ENCODE results near the gene ARRB1.
A peak's percentile ranks its signal among the peaks of the same experiment; 100 is the strongest.

The ARRB1 gene

DNA sequence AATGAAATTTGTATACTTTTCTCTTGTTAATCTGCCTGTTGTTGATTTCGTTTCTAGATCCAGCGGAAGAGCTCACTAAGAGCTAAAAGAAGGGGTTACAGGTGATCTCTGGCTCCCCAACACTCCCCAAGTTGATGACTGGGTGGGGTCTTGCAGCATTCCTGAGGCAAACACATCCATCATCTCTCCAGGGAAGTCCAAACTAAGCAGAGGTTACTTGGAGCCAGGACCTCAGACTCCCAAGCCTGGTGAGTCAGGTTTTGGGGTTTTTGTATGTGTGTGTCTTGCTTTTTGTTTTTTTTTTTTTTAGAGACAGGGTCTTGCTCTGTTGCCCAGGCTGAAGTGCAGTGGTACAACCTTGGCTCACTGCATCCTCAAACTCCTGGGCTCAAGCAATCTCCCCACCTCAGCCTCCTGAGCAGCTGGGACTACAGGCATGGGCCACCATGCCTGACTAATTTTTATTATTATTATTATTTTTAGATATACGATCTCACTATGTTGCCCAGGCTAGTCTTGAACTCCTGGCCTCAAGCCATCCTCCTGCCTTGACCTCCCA is 36.4 kb upstream of the ARRB1 start:
- H3K79me2 ChIP-seq: no peaks in the 10 kb centered on the region
- no peak overlapping the region for H3K4me2 ChIP-seq (ENCODE audit: low read length)
- no peak overlapping the region for H3K27ac ChIP-seq
- no peaks in the 10 kb centered on the region for H3K9me3 ChIP-seq (ENCODE audit: control insufficient read depth, low read length)
- no peaks in the 10 kb centered on the region for H3K27me3 ChIP-seq (ENCODE audit: control insufficient read depth, insufficient read depth, low read length)
- H3K36me3 ChIP-seq (ENCODE audit: control insufficient read depth, insufficient read depth, low read length): no peaks in the 10 kb centered on the region
- H3K9ac ChIP-seq: no peak overlapping the region
- TF ChIP-seq, protein P1, sequence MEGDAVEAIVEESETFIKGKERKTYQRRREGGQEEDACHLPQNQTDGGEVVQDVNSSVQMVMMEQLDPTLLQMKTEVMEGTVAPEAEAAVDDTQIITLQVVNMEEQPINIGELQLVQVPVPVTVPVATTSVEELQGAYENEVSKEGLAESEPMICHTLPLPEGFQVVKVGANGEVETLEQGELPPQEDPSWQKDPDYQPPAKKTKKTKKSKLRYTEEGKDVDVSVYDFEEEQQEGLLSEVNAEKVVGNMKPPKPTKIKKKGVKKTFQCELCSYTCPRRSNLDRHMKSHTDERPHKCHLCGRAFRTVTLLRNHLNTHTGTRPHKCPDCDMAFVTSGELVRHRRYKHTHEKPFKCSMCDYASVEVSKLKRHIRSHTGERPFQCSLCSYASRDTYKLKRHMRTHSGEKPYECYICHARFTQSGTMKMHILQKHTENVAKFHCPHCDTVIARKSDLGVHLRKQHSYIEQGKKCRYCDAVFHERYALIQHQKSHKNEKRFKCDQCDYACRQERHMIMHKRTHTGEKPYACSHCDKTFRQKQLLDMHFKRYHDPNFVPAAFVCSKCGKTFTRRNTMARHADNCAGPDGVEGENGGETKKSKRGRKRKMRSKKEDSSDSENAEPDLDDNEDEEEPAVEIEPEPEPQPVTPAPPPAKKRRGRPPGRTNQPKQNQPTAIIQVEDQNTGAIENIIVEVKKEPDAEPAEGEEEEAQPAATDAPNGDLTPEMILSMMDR (IDR thresholded peaks at IDR 0.05): no peak
- no peak overlapping the region for H3K4me3 ChIP-seq (ENCODE audit: low read depth, low read length)
- no peaks in the 10 kb centered on the region for H3K4me1 ChIP-seq
- H2AFZ ChIP-seq: no peak overlapping the region

DNA sequence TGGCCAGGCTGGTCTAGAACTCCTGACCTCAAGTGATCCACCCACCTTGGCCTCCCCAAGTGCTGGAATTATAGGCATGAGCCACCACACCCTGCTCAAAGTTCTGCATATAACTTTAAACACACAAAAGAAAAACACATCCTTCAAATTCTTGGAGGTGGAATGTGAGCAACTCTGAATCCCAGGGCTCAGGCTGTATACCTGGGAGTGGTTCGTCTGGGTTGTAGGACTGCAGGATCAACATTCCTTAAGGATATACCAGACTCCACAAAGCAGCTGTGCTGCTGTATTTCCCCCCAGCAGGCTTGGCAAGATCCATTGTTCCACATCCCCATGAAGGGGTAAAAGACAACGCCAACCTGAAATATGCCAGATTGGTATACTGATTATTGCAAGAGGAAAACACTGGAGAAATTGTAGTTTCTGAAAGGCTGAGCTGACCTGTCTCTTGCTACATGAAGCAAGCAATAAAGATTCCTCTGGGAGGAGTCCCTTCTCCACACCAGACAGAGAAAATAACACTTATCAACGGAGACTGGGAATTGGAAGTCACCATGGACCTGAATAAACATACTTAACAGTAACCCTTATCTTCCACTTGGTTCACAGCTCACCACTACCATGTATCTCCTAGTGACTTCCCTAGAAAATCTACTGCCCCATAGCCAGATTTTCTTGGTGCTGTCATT is 35.6 kb upstream of the ARRB1 start:
- no peak overlapping the region for H3K9ac ChIP-seq

DNA sequence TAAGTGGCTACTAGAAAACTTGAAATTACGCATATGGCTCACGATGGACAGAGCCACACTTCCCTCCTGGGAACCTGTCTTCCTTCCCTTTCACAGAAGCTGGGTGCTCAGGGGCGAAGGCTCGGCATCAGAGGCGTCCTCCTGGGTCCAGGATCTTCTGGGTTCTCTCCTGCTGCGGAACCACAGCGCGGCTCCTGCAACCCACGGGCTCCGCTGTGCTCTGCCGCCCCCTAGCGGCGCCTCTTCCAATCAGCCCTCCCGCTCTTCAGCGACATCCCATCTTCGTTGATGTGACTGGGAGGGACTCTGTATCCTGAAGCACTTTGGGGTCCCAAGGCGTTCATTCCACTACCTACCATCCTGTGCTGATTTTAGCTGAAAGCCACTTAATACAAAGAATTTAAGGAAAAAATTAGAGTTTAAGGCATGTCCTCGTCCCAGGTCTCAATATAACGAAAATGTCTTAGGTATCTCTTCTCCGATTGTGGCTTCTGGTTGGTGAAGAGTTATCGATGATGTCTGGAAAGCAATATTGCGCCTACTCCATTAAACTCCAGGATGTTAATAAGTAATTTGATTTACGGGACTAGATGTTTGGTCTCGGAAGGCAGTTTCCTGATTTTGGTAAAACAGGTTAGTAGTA is 33.1 kb upstream of the ARRB1 start:
- H3K36me3 ChIP-seq (ENCODE audit: control insufficient read depth, insufficient read depth, low read length): no peaks in the 10 kb centered on the region
- H3K4me2 ChIP-seq (ENCODE audit: low read length): no peak overlapping the region
- no peaks in the 10 kb centered on the region for H3K9me3 ChIP-seq (ENCODE audit: control insufficient read depth, low read length)
- H3K27ac ChIP-seq: no peak overlapping the region
- H3K4me3 ChIP-seq (ENCODE audit: low read depth, low read length): no peak overlapping the region
- no peaks in the 10 kb centered on the region for H3K4me1 ChIP-seq
- no peak overlapping the region for H3K9ac ChIP-seq
- H3K79me2 ChIP-seq: no peaks in the 10 kb centered on the region
- no peaks in the 10 kb centered on the region for H3K27me3 ChIP-seq (ENCODE audit: control insufficient read depth, insufficient read depth, low read length)
- TF ChIP-seq, protein P1 (IDR thresholded peaks at IDR 0.05): peak; percentile 90
- H2AFZ ChIP-seq: no peak overlapping the region

More for the DNA sequence above, 35.6 kb upstream of the ARRB1 start:
- Histone ChIP-seq H3K27me3 (ENCODE audit: control insufficient read depth, insufficient read depth, low read length) (no peaks in the 10 kb centered on the region), H3K9me3 (ENCODE audit: control insufficient read depth, low read length) (no peaks in the 10 kb centered on the region), H3K36me3 (ENCODE audit: control insufficient read depth, insufficient read depth, low read length) (no peaks in the 10 kb centered on the region), H3K79me2 (no peaks in the 10 kb centered on the region), H3K4me2 (ENCODE audit: low read length) (no peak overlapping the region), H3K27ac (no peak overlapping the region), H3K4me3 (ENCODE audit: low read depth, low read length) (no peak overlapping the region), H3K4me1 (no peaks in the 10 kb centered on the region), H2AFZ (no peak overlapping the region)
- TF ChIP-seq, protein P1 (IDR thresholded peaks at IDR 0.05): no peak

DNA sequence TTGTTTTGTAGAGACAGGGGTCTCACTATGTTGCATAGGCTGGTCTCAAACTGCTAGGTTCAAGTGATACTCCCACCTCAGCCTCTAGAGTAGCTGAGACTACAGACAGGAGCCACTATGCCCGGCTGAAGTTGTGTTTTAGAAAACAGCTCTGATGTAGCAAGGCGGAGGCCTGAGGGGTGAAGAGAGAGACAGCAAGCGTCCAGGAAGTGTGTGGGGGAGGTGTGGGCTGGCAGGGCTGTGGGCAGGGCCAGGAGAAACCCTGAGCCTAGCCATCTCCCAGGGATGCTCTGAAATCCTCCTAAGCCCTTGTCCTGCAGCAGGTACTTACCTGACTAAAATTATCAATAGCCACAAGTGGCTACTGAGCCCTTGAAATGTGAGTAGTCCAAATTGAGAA is 31.8 kb upstream of the ARRB1 start:
- TF ChIP-seq, protein P1 (IDR thresholded peaks at IDR 0.05): no peak
- no peak overlapping the region for H2AFZ ChIP-seq
- no peaks in the 10 kb centered on the region for H3K9me3 ChIP-seq (ENCODE audit: control insufficient read depth, low read length)
- H3K9ac ChIP-seq: no peak overlapping the region
- H3K36me3 ChIP-seq (ENCODE audit: control insufficient read depth, insufficient read depth, low read length): no peaks in the 10 kb centered on the region
- H3K27me3 ChIP-seq (ENCODE audit: control insufficient read depth, insufficient read depth, low read length): no peaks in the 10 kb centered on the region
- H3K4me3 ChIP-seq (ENCODE audit: low read depth, low read length): no peak overlapping the region
- H3K4me1 ChIP-seq: no peaks in the 10 kb centered on the region
- H3K79me2 ChIP-seq: no peaks in the 10 kb centered on the region
- no peak overlapping the region for H3K27ac ChIP-seq
- H3K4me2 ChIP-seq (ENCODE audit: low read length): no peak overlapping the region

Measured in parathyroid adenoma (tissue), 2 donors.